GM12872 (cell line): ENCODE measurements around the gene CHAT.

Experiments
- CTCF ChIP-seq: IDR thresholded peaks from 3 replicates; pipeline ENCODE4 v1.5.1; 2011; ENCODE audit warnings: low read depth, mild to moderate bottlenecking, low read length, moderate library complexity; ENCODE audit not compliant: insufficient read depth

CHAT gene

GRCh38 chr10:49700997-49701396 is 87.2 kb downstream of the CHAT start:
- TF ChIP-seq CTCF, result no peak

GRCh38 chr10:49707585-49707984 is 93.7 kb downstream of the CHAT start:
- no peak for TF ChIP-seq CTCF

GRCh38 chr10:49709934-49710333 is 96.1 kb downstream of the CHAT start:
- TF ChIP-seq CTCF, result no peak

- no peak for TF ChIP-seq CTCF
Observed at GRCh38 chr10:49710966-49711365, 97.1 kb downstream of the CHAT start.

- no peak for TF ChIP-seq CTCF
Observed at GRCh38 chr10:49711481-49711880, 97.6 kb downstream of the CHAT start.

- TF ChIP-seq CTCF, result no peak
Observed at GRCh38 chr10:49713266-49713665, 99.4 kb downstream of the CHAT start.
